Spleen (tissue), 7 donors: ENCODE results near the gene SIRT3.
"Not testable (repeated sequence)": the region's sequence is repeated elsewhere in the genome, so short reads cannot be mapped to it uniquely, and the experiment has no call there.

ENCODE experiments used
- CTCF ChIP-seq, 11 experiments: fragments of 200-600 bp in 7 of 11; fragments of 450-650 bp in 4 of 11; sonication (generic) in 4 of 11; IDR thresholded peaks in 8 of 11; conservative IDR thresholded peaks in 3 of 11; 1 replicate in 7 of 11; 2 replicates in 4 of 11; pipeline versions ENCODE4 v1.4.0 to v1.8.0; 2016 to 2021; ENCODE audit warnings: antibody characterized with exemption in 11 of 11, inconsistent platforms in 4 of 11, mild to moderate bottlenecking in 1 of 11
- POLR2A ChIP-seq, 3 donors: fragments of 450-650 bp; IDR thresholded peaks; one replicate each; pipeline ENCODE4 v1.5.1; 2017; ENCODE audit warnings: antibody characterized with exemption in 3 of 3, mild to moderate bottlenecking in 1 of 3
- donor health status: DM: no; HTN: no; CAD: no; lungs with moderate emphysema.
- donor health status: DM: no; HTN: no; CAD: no.
- donor health status: DM: no; HTN: no; CAD: no.

- TF ChIP-seq POLR2A (IDR thresholded peaks at IDR 0.05); CTCF (IDR thresholded peaks at IDR 0.05 in 8 of 11, conservative IDR thresholded peaks at IDR 0.05 in 3 of 11): not testable (repeated sequence)
These were observed 43.4 kb downstream of the SIRT3 start, which contains the start of gene SCGB1C1 for GRCh38 chr11:192674-193128.
